C4-2B (cell line): ENCODE data around the gene SLC4A11.

Experiments used
- CTCF ChIP-seq: fragments of 450-650 bp; conservative IDR thresholded peaks from 2 replicates; pipeline ENCODE4 v1.5.1; 2017; ENCODE audit warnings: mild to moderate bottlenecking
- ZFX ChIP-seq: fragments of 450-650 bp; IDR thresholded peaks from 2 replicates; pipeline ENCODE4 v1.6.1; 2017

DNA sequence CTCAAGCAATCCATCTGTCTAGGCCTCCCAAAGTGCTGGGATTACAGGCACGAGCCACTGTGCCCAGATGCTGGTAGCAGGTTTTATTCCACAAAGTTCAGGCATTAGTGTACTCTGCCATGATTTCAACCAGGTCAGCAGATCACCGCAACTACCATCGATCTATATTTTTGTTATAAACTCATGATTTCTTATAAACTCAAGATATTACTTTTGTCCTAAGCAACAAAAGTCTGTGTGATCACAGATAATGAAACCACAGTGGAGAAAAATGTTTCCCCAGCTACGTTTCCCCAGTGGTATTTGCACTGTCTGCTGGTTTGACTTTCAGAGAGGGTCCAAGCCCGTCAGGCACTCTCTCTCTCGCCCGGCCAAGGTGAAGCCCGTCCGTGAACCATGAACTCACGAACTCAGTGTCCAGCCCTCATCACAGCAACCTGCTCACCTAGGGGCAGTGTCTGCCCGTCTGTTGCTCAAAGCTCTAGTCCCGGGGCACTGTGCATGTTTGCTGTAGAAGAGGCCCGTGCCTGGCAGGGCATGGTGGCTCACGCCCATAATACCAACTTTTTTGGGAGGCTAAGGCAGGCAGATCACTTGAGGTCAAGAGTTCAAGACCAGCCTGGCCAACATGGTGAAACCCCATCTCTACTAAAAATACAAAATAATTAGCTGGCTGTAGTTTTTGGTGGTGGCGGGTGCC lies 7.0 kb downstream of the SLC4A11 start:
- TF ChIP-seq CTCF = no peak
- TF ChIP-seq ZFX = no peak
